HG03354 (cell line): ENCODE data around the gene IER3.
A peak's percentile ranks its signal among the peaks of the same experiment; 100 is the strongest.
"Not testable (repeated sequence)": the region's sequence is repeated elsewhere in the genome, so short reads cannot be mapped to it uniquely, and the experiment has no call there.

ENCODE experiments used
- ATAC-seq: cut with Tn5 transposase; IDR thresholded peaks from one replicate; pipeline ENCODE4 v1.9.1; 2021; ENCODE audit warnings: mild to moderate bottlenecking; ENCODE audit not compliant: unreplicated experiment, poor library complexity, severe bottlenecking

IER3 gene

GRCh38 chr6:30726506-30727413 lies 17.6 kb downstream of the IER3 start:
- ATAC-seq: no peak

GRCh38 chr6:30725713-30726505 lies 18.4 kb downstream of the IER3 start:
- no peak for ATAC-seq

- no peak for ATAC-seq
These were observed 19.3 kb downstream of the IER3 start for GRCh38 chr6:30724906-30725667.

- ATAC-seq: not testable (repeated sequence)
These were observed 20.3 kb downstream of the IER3 start for GRCh38 chr6:30723843-30724741.

GRCh38 chr6:30723159-30723842 lies 21.0 kb downstream of the IER3 start:
- not testable (repeated sequence) for ATAC-seq

GRCh38 chr6:30722280-30723112 lies 21.9 kb downstream of the IER3 start:
- no peak for ATAC-seq

GRCh38 chr6:30722025-30722279 lies 22.4 kb downstream of the IER3 start:
- not testable (repeated sequence) for ATAC-seq

GRCh38 chr6:30721198-30722024 lies 22.9 kb downstream of the IER3 start:
- peak; percentile 20 for ATAC-seq

DNA sequence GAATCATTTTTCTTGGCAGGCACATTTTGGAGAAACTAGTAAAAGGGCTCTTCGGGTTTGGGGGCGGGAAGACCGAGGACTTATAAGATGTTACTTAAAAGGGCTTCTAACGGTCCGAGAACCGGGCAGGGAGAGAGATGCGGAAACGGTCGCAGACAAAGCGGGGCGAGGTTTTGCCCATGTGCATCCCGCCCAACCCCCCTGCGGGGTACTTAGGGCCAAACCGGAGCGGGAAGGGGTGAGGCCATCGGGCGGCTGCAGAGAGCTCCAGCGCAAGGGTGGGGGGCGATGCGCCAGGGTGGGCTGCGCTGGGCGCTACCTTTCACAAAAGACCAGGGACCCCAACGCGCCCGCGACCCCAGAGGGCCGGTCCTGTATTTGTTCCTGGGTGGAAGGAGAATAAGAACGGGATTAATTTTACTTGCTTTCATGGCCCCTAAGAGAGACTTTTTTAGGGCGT lies 23.6 kb downstream of the IER3 start:
- ATAC-seq: no peak

DNA sequence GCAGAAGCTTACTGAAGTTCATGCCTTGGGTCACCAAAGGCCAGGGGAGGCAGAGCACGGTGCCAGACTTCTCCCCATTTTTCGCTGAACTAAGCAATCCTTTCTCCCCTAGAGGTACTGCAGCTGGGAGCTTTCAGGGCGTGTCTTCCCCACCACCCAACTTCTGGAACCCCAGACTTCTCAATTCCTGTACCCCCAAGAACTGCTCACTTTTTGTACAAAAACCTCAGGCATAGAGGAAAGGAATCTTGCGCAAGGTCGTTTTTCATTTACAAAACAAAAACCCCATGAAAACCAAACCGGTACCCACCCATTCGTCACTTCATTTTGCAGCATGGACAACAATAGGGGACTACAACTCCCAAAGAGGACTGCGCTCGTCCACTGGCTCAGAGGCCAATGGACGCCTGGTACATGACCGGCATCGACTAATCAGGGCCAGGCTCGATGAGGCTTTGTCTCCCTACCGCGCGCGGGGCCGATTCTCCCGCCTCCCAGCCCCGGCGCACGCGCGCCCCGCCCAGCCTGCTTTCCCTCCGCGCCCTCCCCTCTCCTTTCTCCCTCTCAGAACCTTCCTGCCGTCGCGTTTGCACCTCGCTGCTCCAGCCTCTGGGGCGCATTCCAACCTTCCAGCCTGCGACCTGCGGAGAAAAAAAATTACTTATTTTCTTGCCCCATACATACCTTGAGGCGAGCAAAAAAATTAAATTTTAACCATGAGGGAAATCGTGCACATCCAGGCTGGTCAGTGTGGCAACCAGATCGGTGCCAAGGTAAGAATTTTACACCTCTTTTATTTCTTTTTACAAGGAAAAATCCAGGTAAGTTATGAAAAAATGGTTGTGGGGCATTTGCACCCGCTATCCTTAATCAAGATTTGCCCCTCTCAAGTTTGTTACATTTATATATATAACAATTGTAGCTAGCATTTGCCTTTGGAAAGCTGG lies 24.3 kb downstream of the IER3 start, which contains the start of gene TUBB:
TUBB (plus strand) TSS at position 562 of the 947 bp plus-strand sequence; CDS start at position 717, 155 bp downstream.
- ATAC-seq: peak; percentile 40

DNA sequence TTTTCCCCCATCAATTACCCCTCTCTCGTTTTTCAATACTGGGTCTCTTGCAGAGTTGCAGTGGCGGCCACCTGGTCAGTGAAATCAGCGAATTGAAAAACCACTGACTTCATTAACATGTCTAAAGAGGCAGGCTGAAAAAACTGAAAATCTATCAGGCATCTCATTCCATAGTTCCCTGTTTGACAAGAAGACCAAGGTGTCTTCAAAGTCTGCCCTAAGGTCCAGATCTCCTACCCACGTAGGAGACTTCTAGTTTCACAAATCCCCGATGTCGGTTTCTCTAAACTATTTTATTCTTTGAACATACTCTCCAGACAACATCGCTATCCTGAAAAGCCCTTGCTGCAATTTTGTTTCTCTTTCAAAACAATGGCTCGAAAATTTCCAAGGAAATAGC lies 25.0 kb downstream of the IER3 start:
- no peak for ATAC-seq

GRCh38 chr6:30717845-30718720 lies 26.3 kb downstream of the IER3 start:
- ATAC-seq: not testable (repeated sequence)

- ATAC-seq: peak; percentile 73
These were observed 27.1 kb downstream of the IER3 start, which contains the start of gene MDC1 for GRCh38 chr6:30717129-30717844. Gene MDC1, minus strand, starts transcription at chr6:30717281. Its CDS starts 2,106 bp downstream, at chr6:30715175.

GRCh38 chr6:30716879-30717128 lies 27.5 kb downstream of the IER3 start:
- no peak for ATAC-seq
